ENCODE measurements around the gene ZNF837.
A peak's percentile ranks its signal among the peaks of the same experiment; 100 is the strongest.

The ZNF837 gene

GRCh38 chr19:58367698-58368454 is 13.0 kb downstream of the ZNF837 start:
- DNase-seq: no peak

DNA sequence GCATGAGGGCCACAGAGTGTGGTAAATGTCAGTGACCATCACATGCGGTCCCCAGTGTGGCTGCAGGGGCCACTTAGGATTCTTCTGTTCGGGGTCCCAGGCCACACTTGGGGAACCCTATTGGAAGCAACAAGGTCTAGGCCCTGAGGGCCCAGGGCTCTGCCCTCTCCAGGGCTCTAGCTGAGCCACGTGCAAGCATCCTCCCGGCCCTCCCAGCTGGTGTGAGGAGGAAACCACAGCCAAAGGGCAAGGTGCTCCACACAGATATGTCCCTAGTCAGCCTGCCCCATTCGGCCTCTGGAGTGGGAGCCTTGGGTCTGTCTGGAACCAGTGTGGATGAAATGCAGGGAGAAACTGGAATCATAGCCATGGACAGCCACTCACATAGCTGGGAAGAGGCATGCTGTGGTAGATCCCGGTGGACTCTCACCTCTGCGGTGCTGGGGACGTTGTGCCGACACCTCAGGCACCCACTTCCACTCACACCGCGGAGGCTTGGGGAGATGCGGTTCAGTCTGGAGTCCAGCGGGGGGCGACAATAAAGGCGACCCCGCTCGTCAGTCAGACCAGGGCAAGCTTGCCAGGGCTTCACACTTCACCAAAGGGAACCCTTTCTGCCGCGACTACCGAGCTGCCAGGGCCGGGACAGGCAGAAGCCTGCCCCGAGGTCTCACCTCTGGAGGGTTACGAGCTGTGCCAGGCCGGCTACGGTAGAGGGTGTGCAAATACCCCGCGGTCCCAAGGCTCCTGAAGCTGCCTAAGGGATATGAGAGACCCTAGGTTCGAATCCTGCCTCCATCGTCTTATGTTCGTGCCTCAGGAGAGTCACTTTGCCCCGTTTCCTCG is 14.0 kb downstream of the ZNF837 start:
- no peak for DNase-seq

- no peak for DNase-seq
These were observed 16.7 kb downstream of the ZNF837 start for GRCh38 chr19:58364146-58364545.

DNA sequence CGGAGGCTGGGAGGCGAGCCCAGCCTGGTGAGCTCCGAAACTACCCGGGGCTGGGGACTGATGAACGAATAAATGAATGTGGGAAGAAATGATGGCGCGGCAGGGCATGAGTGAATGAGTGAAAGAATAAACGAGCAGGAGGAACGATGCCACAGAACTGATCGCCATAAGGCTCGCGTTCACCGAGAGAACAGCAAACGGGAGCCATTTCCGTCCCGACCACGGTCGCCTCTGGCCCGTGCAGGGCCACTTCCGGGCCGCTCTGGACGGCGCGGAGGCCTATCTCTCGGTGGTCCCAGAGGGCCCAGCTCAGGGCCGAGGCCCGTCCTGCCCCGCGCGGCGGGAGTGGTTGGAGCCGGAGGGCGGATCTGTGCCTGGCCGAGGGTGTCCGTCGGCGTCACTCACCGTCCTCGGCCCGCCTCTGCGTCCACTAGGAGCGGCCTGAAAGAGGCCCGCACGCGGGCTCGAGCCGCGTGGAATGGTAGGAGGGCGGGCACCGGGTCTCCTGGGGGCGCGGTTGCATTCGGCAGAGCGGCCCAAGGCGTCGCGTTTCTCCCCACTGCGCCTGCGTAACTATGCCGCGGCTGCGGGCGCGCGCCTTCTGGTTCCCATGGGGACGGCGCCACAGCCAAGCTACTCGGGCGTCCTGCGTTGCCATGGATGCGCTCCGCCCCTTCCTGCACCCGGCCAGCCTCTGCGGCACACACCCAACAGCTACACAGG is 18.4 kb downstream of the ZNF837 start, which contains the start of gene ZNF497:
ZNF497 (minus strand) TSS at position 480 of the 723 bp plus-strand sequence. CDS start 5,116 bp downstream, outside the sequence.
- DNase-seq: peak; percentile 95

DNA sequence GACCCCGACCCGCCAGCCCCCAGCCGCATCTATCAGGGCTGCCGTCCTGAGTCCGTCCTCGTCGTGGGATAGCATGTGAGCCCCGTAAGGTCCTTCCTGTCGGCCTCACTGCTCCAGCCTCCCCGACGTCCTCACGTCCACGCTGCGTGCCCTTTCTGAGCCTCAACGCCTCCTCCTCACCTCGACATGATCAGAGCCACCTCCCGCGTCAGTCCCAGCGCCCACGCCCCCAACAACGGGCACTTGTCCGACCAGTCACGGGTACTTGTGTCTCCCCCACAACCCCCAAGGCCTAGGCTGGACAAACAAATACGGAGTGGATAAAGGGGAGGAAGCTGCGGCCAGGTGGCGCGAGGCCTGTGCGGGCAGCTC is 18.9 kb downstream of the ZNF837 start:
- DNase-seq: peak; percentile 52

DNA sequence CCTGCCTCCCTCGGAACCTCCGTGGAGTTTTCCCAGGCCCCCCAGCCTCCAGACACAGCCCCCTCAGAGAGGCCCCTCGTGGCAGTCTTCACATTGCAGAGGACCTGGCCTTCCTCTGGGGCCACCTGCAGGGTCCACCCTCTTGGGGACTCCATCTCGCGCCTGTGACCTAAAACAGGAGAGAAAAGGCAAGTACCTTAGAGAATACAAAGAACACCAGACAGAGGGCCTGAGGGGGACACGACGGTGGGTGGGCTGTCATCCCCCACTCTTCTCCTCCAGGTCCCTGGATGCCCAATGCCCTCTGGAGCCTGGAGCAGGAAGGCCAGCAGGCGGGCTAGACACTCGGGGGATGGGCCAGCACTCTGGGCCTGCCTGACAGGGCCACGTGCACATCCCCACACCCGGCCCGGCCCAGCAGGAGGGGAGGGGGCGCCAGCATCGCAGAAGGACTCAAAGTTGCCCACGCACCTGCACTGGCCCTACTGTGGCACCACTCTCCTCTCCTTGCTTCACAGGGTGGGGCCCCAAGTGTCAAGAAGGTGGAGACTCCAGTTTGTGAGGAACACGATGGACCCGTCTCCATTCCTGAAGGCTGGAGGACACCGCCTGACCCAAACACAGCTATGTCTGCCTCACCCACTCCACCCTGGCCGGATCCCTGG is 23.2 kb downstream of the ZNF837 start:
- DNase-seq: no peak

DNA sequence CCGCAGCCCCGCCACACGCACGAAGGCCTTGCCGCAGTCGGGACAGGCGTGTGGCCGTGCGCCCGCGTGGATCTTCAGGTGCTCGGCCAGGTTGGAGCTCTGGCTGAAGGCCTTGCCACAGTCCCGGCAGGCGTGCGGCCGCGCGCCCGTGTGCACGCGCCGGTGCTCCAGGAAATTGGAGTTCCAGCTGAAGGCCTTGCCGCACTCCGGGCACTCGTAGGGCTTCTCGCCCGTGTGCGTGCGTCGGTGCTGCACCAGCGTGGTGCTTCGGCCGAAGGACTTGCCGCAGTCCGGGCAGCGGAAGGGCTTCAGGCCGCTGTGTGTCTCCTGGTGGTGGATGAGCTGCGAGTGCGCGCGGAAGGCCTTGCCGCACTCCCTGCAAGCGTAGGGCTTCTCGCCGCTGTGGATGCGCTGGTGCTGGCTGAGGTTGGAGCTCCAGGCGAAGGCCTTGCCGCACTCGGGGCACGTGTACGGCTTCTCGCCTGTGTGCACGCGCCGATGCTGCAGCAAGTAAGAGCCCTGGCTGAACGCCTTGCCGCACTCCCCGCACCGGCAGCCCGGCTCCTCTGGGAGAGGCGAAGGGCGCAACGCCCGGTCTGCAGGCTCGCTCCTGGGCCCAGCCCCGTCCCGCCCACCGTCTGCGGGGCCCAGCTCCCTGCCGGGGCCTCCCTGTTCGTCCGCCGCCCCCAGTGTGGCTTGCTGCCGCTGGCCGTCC is 23.9 kb downstream of the ZNF837 start:
- DNase-seq: peak; percentile 31

DNA sequence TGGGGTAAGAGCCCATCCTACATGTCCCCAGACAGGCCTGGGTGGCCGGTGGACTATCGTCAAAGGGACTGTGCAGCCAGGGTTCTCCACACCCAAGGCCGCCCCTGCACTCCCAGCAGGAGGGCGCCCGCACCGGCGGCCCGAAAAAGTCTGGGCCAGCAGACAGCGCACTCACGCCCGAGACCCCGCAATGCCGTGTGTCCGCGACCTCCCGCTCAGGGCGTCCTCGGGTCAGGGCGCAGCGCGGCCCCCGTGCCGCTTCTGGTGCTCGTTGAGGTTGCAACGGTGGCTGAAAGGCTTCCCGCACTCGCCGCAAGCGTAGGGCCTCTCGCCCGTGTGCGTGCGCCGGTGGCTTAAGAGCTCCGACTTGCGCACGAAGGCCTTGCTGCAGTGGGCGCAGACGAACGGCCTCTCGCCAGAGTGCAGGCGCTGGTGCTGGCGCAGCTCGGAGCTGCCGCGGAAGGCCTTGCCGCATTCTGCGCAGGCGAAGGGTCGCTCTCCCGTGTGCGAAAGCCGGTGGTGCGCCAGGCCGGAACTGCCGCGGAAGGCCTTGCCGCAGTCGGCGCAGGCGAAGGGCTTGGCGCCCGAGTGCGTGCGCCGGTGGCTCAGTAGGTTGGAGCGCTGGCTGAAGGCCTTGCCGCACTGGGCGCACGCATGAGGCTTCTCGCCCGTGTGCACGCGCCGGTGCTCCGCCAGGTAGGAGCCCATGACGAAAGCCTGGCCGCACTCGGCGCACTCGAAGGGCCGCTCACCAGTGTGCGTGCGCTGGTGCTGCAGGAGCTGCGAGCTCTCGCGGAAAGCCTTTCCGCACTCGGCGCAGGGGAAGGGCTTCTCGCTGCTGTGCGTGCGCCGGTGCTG is 24.7 kb downstream of the ZNF837 start:
- peak; percentile 51 for DNase-seq

DNA sequence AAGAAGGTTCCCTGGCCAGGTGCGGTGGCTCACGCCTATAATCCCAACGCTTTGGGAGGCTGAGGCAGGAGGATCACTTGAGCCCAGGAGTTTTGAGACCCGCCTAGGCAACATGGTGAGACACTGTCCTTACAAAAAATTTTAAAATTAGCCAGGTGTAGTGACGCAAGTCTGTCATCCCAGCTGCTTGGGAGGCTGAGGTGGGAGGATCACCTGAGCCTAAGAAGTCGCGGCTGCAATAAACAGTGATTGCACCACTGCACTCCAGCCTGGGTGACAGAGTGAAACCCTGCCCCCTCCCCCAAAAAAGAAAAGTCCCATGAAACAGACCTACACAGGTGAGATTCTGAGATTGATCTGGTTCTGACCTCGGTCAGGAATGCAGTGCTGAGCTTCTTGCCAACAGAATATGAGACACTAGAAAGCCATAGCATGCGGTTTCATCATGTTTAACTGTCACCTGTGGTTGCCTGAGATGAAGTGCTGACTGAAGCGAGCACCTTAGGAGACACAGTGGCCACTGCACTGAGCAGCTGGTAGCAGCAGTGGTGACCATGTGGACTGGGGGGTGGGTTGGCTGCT is 25.5 kb downstream of the ZNF837 start:
- DNase-seq: no peak

- no peak for DNase-seq
These were observed 26.3 kb downstream of the ZNF837 start for GRCh38 chr19:58354478-58355030.

- no peak for DNase-seq
These were observed 26.9 kb downstream of the ZNF837 start for GRCh38 chr19:58353717-58354477.

- DNase-seq: no peak
These were observed 27.8 kb downstream of the ZNF837 start, which contains the start of gene A1BG for GRCh38 chr19:58352760-58353671. Gene A1BG (minus strand): TSS chr19:58353492. CDS start chr19:58353437, 55 bp downstream.

GRCh38 chr19:58351990-58352755 is 28.7 kb downstream of the ZNF837 start:
- no peak for DNase-seq

GRCh38 chr19:58351558-58351878 is 29.3 kb downstream of the ZNF837 start:
- DNase-seq: no peak

GRCh38 chr19:58350871-58351557 is 29.8 kb downstream of the ZNF837 start:
- no peak for DNase-seq

GRCh38 chr19:58350001-58350861 is 30.6 kb downstream of the ZNF837 start:
- no peak for DNase-seq
